ENCODE data around the gene SNRNP70. TPM values are rescaled to one million over a fixed set of nuclear protein-coding genes. Genes with fewer than 3 reads are reported as not detected.

The SNRNP70 gene
- total RNA-seq, 2 experiments from 2014 or later, result 181 to 392 TPM

- POLR2A ChIA-PET, result interaction anchor here (0.6 to 0.7 kb wide), 2 partner anchors 288 to 778 kb away, joined by 4 to 5 read pairs; no protein-coding TSS in a partner anchor
These were observed 9.5 kb downstream of the SNRNP70 start for GRCh38 chr19:49094505-49095482.

GRCh38 chr19:49097453-49098288 lies 12.4 kb downstream of the SNRNP70 start:
- Histone ChIP-seq H3K4me2 (ENCODE audit: low read length) (no peak overlapping the region), H3K4me1 (ENCODE audit: insufficient read depth, low read length, poor library complexity, severe bottlenecking) (no peaks in the 10 kb centered on the region), H4K20me1 (ENCODE audit: insufficient read depth, low read length) (no peaks in the 10 kb centered on the region; the same call in 1 of the 2 replicates), H3K36me3 (ENCODE audit: insufficient read depth, low read length) (peaks cover 97% of the 10 kb centered on the region), H2AFZ (ENCODE audit: low read length) (no peak overlapping the region), H3K4me3 (ENCODE audit: low read depth, low read length, poor library complexity, severe bottlenecking) (no peak overlapping the region), H3K9me2 (ENCODE audit: insufficient read depth, low read length) (no peaks in the 10 kb centered on the region), H3K27ac (ENCODE audit: low read depth, low read length, poor library complexity, severe bottlenecking) (no peak overlapping the region), H3K9me3 (ENCODE audit: low read length) (no peaks in the 10 kb centered on the region), H3K79me2 (ENCODE audit: insufficient read depth, low read depth, low read length) (no peaks in the 10 kb centered on the region; the same call in 1 of the 2 replicates)
- peak; percentile 100 for TF ChIP-seq CTCF (conservative IDR thresholded peaks at IDR 0.05; ENCODE audit: low read length)
- no peak for TF ChIP-seq EZH2phosphoT487 (IDR thresholded peaks at IDR 0.05; ENCODE audit: borderline replicate concordance, low read depth, low read length)
- POLR2A ChIA-PET, result interaction anchor here (0.5 kb wide), 1 partner anchor 23 kb away, joined by 4 read pairs; no protein-coding TSS in a partner anchor
- CTCF ChIA-PET (ENCODE audit: unreplicated experiment), result interaction anchor here (0.6 to 2.1 kb wide), 3 partner anchors 10 to 128 kb away, joined by 3 to 6 read pairs (median 4); no protein-coding TSS in a partner anchor
- no TSS peak for BruUV-seq (replicated peaks)
- intact Hi-C loops (cut with micrococcal nuclease; ENCODE audit: unreplicated experiment), result loop anchor here (2.0 to 5.0 kb wide), 3 partner anchors 49 to 130 kb away; no protein-coding TSS in a partner anchor
- peak; percentile 80 for DNase-seq (ENCODE audit: low spot score)

More at GRCh38 chr19:49094505-49095482, 9.5 kb downstream of the SNRNP70 start:
- BruUV-seq (replicated peaks), result no TSS peak
- DNase-seq (ENCODE audit: low spot score), result no peak
- Histone ChIP-seq H3K27ac (ENCODE audit: low read depth, low read length, poor library complexity, severe bottlenecking) (no peak overlapping the region), H3K4me1 (ENCODE audit: insufficient read depth, low read length, poor library complexity, severe bottlenecking) (no peaks in the 10 kb centered on the region), H3K9me2 (ENCODE audit: insufficient read depth, low read length) (no peaks in the 10 kb centered on the region), H3K9me3 (ENCODE audit: low read length) (no peaks in the 10 kb centered on the region), H2AFZ (ENCODE audit: low read length) (no peak overlapping the region), H3K4me3 (ENCODE audit: low read depth, low read length, poor library complexity, severe bottlenecking) (no peak overlapping the region), H3K79me2 (ENCODE audit: insufficient read depth, low read depth, low read length) (peaks cover 8% of the 10 kb centered on the region; the same call in 1 of the 2 replicates), H3K36me3 (ENCODE audit: insufficient read depth, low read length) (peaks cover 99% of the 10 kb centered on the region), H3K4me2 (ENCODE audit: low read length) (no peak overlapping the region), H4K20me1 (ENCODE audit: insufficient read depth, low read length) (no peaks in the 10 kb centered on the region; the same call in 1 of the 2 replicates)
- TF ChIP-seq CTCF (conservative IDR thresholded peaks at IDR 0.05; ENCODE audit: low read length) (no peak), EZH2phosphoT487 (IDR thresholded peaks at IDR 0.05; ENCODE audit: borderline replicate concordance, low read depth, low read length) (no peak)
- CTCF ChIA-PET (ENCODE audit: unreplicated experiment), result interaction anchor here (1.0 kb wide), 1 partner anchor 12 kb away, joined by 4 read pairs; no protein-coding TSS in a partner anchor
- intact Hi-C loops (cut with micrococcal nuclease; ENCODE audit: unreplicated experiment), result loop anchor here (5.0 kb wide), 2 partner anchors 113 to 133 kb away; no protein-coding TSS in a partner anchor
